DMS53 (cell line): ENCODE measurements around the gene SLC4A3.
A peak's percentile ranks its signal among the peaks of the same experiment; 100 is the strongest.

Experiments used
- DNase-seq: peaks from one replicate; lab custom pipeline; 2025; lab: John Stamatoyannopoulos, UW

SLC4A3 gene

GRCh38 chr2:219612577-219613286 lies 14.7 kb upstream of the SLC4A3 start:
- DNase-seq, result no peak

GRCh38 chr2:219613461-219614070 lies 13.9 kb upstream of the SLC4A3 start:
- no peak for DNase-seq

GRCh38 chr2:219614076-219614860 lies 13.2 kb upstream of the SLC4A3 start:
- no peak for DNase-seq

- DNase-seq, result no peak
Measured at GRCh38 chr2:219615036-219615435, 12.4 kb upstream of the SLC4A3 start.

- no peak for DNase-seq
Measured at GRCh38 chr2:219615894-219616293, 11.5 kb upstream of the SLC4A3 start.

- DNase-seq, result no peak
Measured at GRCh38 chr2:219616550-219616949, 10.9 kb upstream of the SLC4A3 start.

GRCh38 chr2:219618733-219619122 lies 8.7 kb upstream of the SLC4A3 start:
- DNase-seq, result peak; percentile 7

GRCh38 chr2:219619235-219619634 lies 8.2 kb upstream of the SLC4A3 start:
- no peak for DNase-seq

- no peak for DNase-seq
Measured at GRCh38 chr2:219620546-219620945, 6.9 kb upstream of the SLC4A3 start.

GRCh38 chr2:219621935-219622334 lies 5.5 kb upstream of the SLC4A3 start:
- no peak for DNase-seq

GRCh38 chr2:219622472-219622871 lies 5.0 kb upstream of the SLC4A3 start:
- DNase-seq, result no peak

- DNase-seq, result no peak
Measured at GRCh38 chr2:219624565-219624964, 2.9 kb upstream of the SLC4A3 start.

GRCh38 chr2:219625179-219625578 lies 2.3 kb upstream of the SLC4A3 start:
- DNase-seq, result no peak

GRCh38 chr2:219626540-219626939 lies 890 bp upstream of the SLC4A3 start:
- DNase-seq, result no peak

GRCh38 chr2:219628235-219628985 lies 980 bp downstream of the SLC4A3 start:
- no peak for DNase-seq

- DNase-seq, result no peak
Measured at GRCh38 chr2:219628986-219629901, 1.8 kb downstream of the SLC4A3 start.

- DNase-seq, result no peak
Measured at GRCh38 chr2:219629976-219630695, 2.7 kb downstream of the SLC4A3 start.

GRCh38 chr2:219630770-219631405 lies 3.5 kb downstream of the SLC4A3 start:
- no peak for DNase-seq

GRCh38 chr2:219631406-219631891 lies 4.0 kb downstream of the SLC4A3 start:
- DNase-seq, result no peak
